ENCODE data around the gene COPS6. TPM values are rescaled to one million over a fixed set of nuclear protein-coding genes. Genes with fewer than 3 reads are reported as not detected.

The COPS6 gene
- total and polyA plus RNA-seq, 2 donors (not counting 1 experiment from before 2014, with no cell fraction given), result 76.5 to 79.6 TPM

DNA sequence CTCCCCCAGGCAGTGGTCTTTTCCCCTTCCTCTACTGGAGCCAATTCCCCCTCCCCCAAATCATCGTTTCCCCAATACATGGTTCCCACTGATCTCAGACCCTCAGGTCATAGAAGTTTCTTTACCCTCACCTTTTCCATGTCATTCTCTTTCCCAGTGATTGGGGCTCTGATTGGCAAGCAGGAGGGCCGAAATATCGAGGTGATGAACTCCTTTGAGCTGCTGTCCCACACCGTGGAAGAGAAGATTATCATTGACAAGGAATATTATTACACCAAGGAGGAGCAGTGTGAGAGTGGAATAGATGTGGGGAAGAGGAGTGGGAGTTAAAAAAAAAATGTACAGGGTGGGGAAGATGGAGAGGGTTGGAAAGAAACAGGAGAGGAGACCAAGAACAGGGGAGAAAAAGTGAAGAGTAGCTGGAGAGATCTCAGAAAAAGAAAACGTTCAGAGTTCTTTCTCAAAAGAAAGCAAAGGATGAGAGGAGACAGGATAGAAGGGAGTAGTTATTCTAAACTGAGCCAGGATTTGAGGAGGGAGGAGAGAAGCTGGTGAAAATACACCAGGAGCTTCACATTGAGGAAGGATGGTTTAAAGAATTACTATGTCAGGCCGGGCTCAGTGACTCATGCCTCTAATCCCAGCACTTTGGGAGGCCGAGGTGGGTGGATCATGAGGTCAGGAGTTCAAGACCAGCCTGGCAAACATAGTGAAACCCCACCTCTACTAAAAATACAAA lies 858 bp downstream of the COPS6 start:
- CTCF ChIA-PET, result interaction anchor here (0.9 to 1.2 kb wide), 2 partner anchors 11 to 49 kb away, joined by 3 read pairs; no protein-coding TSS in a partner anchor
- no peak for TF ChIP-seq EZH2 (IDR thresholded peaks at IDR 0.05; ENCODE audit: borderline replicate concordance, insufficient read depth, low read depth, low read length, poor library complexity, severe bottlenecking)
- TF ChIP-seq, protein P1, sequence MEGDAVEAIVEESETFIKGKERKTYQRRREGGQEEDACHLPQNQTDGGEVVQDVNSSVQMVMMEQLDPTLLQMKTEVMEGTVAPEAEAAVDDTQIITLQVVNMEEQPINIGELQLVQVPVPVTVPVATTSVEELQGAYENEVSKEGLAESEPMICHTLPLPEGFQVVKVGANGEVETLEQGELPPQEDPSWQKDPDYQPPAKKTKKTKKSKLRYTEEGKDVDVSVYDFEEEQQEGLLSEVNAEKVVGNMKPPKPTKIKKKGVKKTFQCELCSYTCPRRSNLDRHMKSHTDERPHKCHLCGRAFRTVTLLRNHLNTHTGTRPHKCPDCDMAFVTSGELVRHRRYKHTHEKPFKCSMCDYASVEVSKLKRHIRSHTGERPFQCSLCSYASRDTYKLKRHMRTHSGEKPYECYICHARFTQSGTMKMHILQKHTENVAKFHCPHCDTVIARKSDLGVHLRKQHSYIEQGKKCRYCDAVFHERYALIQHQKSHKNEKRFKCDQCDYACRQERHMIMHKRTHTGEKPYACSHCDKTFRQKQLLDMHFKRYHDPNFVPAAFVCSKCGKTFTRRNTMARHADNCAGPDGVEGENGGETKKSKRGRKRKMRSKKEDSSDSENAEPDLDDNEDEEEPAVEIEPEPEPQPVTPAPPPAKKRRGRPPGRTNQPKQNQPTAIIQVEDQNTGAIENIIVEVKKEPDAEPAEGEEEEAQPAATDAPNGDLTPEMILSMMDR (IDR thresholded peaks at IDR 0.05), result no peak
- Mint-ChIP-seq H3K4me1 (peaks cover 19% of the 10 kb centered on the region), H3K27me3 (no peaks in the 10 kb centered on the region), H3K27ac (peak overlapping the region; percentile 96), H3K4me3 (peak overlapping the region; percentile 93), H3K9me3 (ENCODE audit: insufficient read depth) (no peaks in the 10 kb centered on the region)
- Histone ChIP-seq H3K9ac (ENCODE audit: low read length) (peak overlapping the region; percentile 79), H3K4me3 (ENCODE audit: control extremely low read depth in 1 of 5, extremely low read depth in 1 of 5, insufficient read depth in 1 of 5, low read depth in 2 of 5, low read length in 4 of 5) (peak overlapping the region; percentile 68 to 91 (median 74)), H3K9me3 (ENCODE audit: control extremely low read depth in 1 of 3, control insufficient read depth in 2 of 3, insufficient read depth in 1 of 3, low read length in 2 of 3) (no peaks in the 10 kb centered on the region), H3K27ac (ENCODE audit: low read length in 2 of 2) (peak overlapping the region; percentile 62 to 77), H3K27me3 (replicated peaks in 1 of 4; ENCODE audit: control extremely low read depth in 1 of 4, control insufficient read depth in 3 of 4, insufficient read depth in 4 of 4, low read length in 3 of 4) (no peaks in the 10 kb centered on the region), H3K4me1 (ENCODE audit: control insufficient read depth in 2 of 2, insufficient read depth in 2 of 2, low read length in 2 of 2) (peaks cover 14 to 18% of the 10 kb centered on the region in 2 donors), H3K36me3 (replicated peaks in 1 of 2; ENCODE audit: control extremely low read depth in 1 of 2, control insufficient read depth in 1 of 2, extremely low read depth in 1 of 2, insufficient read depth in 2 of 2, low read length in 1 of 2) (peaks cover 0 to 42% of the 10 kb centered on the region in 2 experiments), H3K4me2 (replicated peaks; ENCODE audit: low read depth, low read length, poor library complexity, severe bottlenecking) (peak overlapping the region; percentile 84), H3K79me2 (ENCODE audit: control insufficient read depth, insufficient read depth, low read length) (peaks cover 14% of the 10 kb centered on the region), H4K20me1 (ENCODE audit: control insufficient read depth, insufficient read depth, low read length, poor library complexity, severe bottlenecking) (peaks cover 20% of the 10 kb centered on the region), H2AFZ (ENCODE audit: insufficient read depth, low read depth, low read length, poor library complexity, severe bottlenecking) (peak overlapping the region; percentile 92)
- POLR2A ChIA-PET, result interaction anchor here (0.6 to 1.6 kb wide), 4 partner anchors 11 to 118 kb away, joined by 3 to 10 read pairs (median 3); partner anchors contain the start of genes AP4M1 and MCM7
- WGBS (ENCODE audit: insufficient coverage), result 61% methylated on average over 1 of the region's 7 CpGs
- intact Hi-C loops (cut with micrococcal nuclease), result loop anchor here (1.0 to 10.0 kb wide), 4 partner anchors 8 to 585 kb away; partner anchors contain the start of genes GNB2, MOSPD3, ZKSCAN5 and ZNF3
- ATAC-seq (ENCODE audit: low read depth) (no peak), DNase-seq (no peak)
